Activated CD8-positive, alpha-beta T cell treated with anti-CD3 and anti-CD28 coated beads for 36 hours (primary cell): Measurements from ENCODE around the gene FILIP1L. TPM values are rescaled to one million over a fixed set of nuclear protein-coding genes. Genes with fewer than 3 reads are reported as not detected.

Experiments
- ATAC-seq: fragments of 200-7000 bp; cut with Tn5 transposase; one replicate; pipeline ENCODE4 v1.10.0; 2021; ENCODE audit warnings: mild to moderate bottlenecking, moderate library complexity
- CTCF ChIA-PET: fragments of 350-600 bp; sonication (Branson Sonifier 250); formaldehyde crosslinking; loops from one replicate; lab custom pipeline; 2021; ENCODE audit warnings: antibody characterized with exemption; lab: Charles Lee
- POLR2A ChIA-PET: fragments of 350-600 bp; sonication (Branson Sonifier 250); formaldehyde crosslinking; loops from one replicate; lab custom pipeline; 2021; ENCODE audit warnings: antibody characterized with exemption; lab: Charles Lee
- DNase-seq: peaks from one replicate; pipeline ENCODE4 v3.0.0-alpha.2; 2020
- H3K27ac Mint-ChIP-seq: one replicate; pipeline ENCODE4 v1.8.0; 2021; ENCODE audit warnings: mild to moderate bottlenecking, mixed read lengths
- H3K27me3 Mint-ChIP-seq: one replicate; pipeline ENCODE4 v1.8.0; 2021; ENCODE audit warnings: mixed read lengths
- H3K36me3 Mint-ChIP-seq: one replicate; pipeline ENCODE4 v1.8.0; 2021; ENCODE audit warnings: low read depth, mixed read lengths
- H3K4me1 Mint-ChIP-seq: one replicate; pipeline ENCODE4 v1.8.0; 2021; ENCODE audit warnings: low read depth, mixed read lengths
- H3K4me3 Mint-ChIP-seq: one replicate; pipeline ENCODE4 v1.8.0; 2021; ENCODE audit warnings: mild to moderate bottlenecking, moderate library complexity, mixed read lengths
- H3K9me3 Mint-ChIP-seq: one replicate; pipeline ENCODE4 v1.8.0; 2021; ENCODE audit warnings: mixed read lengths
- CTCF ChIP-seq: fragments of 200-600 bp; IDR thresholded peaks from one replicate; pipeline ENCODE4 v1.8.0; 2022; ENCODE audit warnings: antibody characterized with exemption, mild to moderate bottlenecking
- intact Hi-C: fragments of 100-400 bp; cut with micrococcal nuclease; formaldehyde crosslinking; loops from one replicate; pipeline ENCODE4 v1.10.0; 2022
- total RNA-seq, 2 experiments: library from RNA; stranded (reverse); gene quantifications; one replicate each; pipeline ENCODE4 v1.2.3, GENCODE V29; 2021

Gene FILIP1L
- total RNA-seq, 2 experiments from 2014 or later = 0.11 to 0.13 TPM

- POLR2A ChIA-PET = interaction anchor here (1.0 kb wide), 1 partner anchor 15 kb away, joined by 3 read pairs; no protein-coding TSS in a partner anchor
Observed at GRCh38 chr3:100089812-100090668, 24.3 kb downstream of the FILIP1L start.

GRCh38 chr3:100088735-100089368 lies 25.4 kb downstream of the FILIP1L start:
- peak overlapping the region; percentile 39 for H3K27ac Mint-ChIP-seq
- no peak for ATAC-seq
- no peaks in the 10 kb centered on the region for H3K9me3 Mint-ChIP-seq
- no peaks in the 10 kb centered on the region for H3K27me3 Mint-ChIP-seq
- intact Hi-C loops = no loop called here
- ChIA-PET POLR2A (no interaction called here), CTCF (interaction anchor here (1.1 to 4.4 kb wide), 7 partner anchors 10 to 257 kb away, joined by 3 to 41 read pairs (median 6); no protein-coding TSS in a partner anchor)
- H3K4me3 Mint-ChIP-seq = no peak overlapping the region
- no peak for DNase-seq
- H3K36me3 Mint-ChIP-seq = no peaks in the 10 kb centered on the region
- TF ChIP-seq CTCF = no peak
- H3K4me1 Mint-ChIP-seq = peaks cover 29% of the 10 kb centered on the region

More at GRCh38 chr3:100089812-100090668, 24.3 kb downstream of the FILIP1L start:
- peak; percentile 54 for TF ChIP-seq CTCF
- Mint-ChIP-seq H3K4me1 (peaks cover 29% of the 10 kb centered on the region), H3K27ac (peak overlapping the region; percentile 22), H3K4me3 (no peak overlapping the region), H3K9me3 (no peaks in the 10 kb centered on the region), H3K27me3 (no peaks in the 10 kb centered on the region), H3K36me3 (peaks cover 1% of the 10 kb centered on the region)
- CTCF ChIA-PET = interaction anchor here (0.8 to 4.4 kb wide), 14 partner anchors 8 to 261 kb away, joined by 3 to 41 read pairs (median 6); no protein-coding TSS in a partner anchor
- DNase-seq = peak; percentile 57
- ATAC-seq = peak; percentile 88
- intact Hi-C loops = no loop called here

DNA sequence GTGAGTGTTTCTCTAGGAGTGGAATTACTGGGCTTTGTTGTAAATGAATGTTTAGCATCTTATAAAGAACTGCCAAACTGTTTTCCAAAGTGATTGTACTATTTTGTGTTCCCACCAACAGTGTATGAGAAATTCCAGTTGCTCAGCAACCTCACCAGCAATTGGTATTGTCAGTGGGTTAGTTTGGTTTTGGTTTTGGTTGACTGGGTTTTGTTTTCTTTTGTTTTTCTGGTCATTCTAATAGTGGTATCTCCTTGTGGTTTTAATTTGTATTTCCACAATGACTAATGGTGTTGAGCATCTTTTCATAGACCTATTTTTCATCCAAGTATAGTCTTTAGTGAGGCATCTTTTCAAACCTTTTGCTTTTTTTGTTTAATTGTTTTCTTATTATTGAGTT lies 27.1 kb downstream of the FILIP1L start:
- no peak for TF ChIP-seq CTCF
- Mint-ChIP-seq H3K4me1 (peaks cover 30% of the 10 kb centered on the region), H3K27ac (peak overlapping the region; percentile 58), H3K4me3 (peak overlapping the region; percentile 5), H3K36me3 (peaks cover 6% of the 10 kb centered on the region), H3K27me3 (no peaks in the 10 kb centered on the region), H3K9me3 (no peaks in the 10 kb centered on the region)
- ChIA-PET POLR2A (no interaction called here), CTCF (interaction anchor here (0.8 to 4.1 kb wide), 4 partner anchors 12 to 167 kb away, joined by 3 to 41 read pairs (median 4); no protein-coding TSS in a partner anchor)
- ATAC-seq (peak; percentile 64), DNase-seq (peak; percentile 30)
- intact Hi-C loops = loop anchor here (1.0 kb wide), 1 partner anchor 14 kb away; no protein-coding TSS in a partner anchor

DNA sequence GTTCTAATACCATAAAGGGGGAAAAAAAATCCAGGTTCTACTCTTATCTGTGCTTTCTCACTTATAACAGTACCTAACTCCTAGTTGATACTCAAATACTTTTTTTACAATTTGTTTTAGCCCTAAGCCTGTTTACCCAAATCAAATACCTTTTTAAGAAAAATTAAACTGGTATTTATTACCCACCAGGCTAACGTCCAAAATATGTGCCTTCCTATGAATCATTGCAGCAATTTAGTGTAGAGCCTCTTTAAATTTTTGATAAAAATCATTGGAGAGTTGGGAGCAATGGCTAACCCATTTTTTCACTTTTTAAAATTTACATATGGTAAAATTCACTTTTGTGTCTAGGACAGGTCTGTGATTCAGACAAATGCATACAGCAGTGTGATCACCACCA lies 27.9 kb downstream of the FILIP1L start:
- no peak for DNase-seq
- ATAC-seq = no peak
- intact Hi-C loops = no loop called here
- no peaks in the 10 kb centered on the region for H3K9me3 Mint-ChIP-seq
- H3K4me3 Mint-ChIP-seq = no peak overlapping the region
- TF ChIP-seq CTCF = no peak
- H3K27me3 Mint-ChIP-seq = no peaks in the 10 kb centered on the region
- peaks cover 30% of the 10 kb centered on the region for H3K4me1 Mint-ChIP-seq
- peak overlapping the region; percentile 58 for H3K27ac Mint-ChIP-seq
- ChIA-PET CTCF (interaction anchor here (0.8 to 2.6 kb wide), 4 partner anchors 11 to 168 kb away, joined by 3 to 28 read pairs (median 4); no protein-coding TSS in a partner anchor), POLR2A (interaction anchor here (0.9 kb wide), 1 partner anchor 45 kb away, joined by 3 read pairs; no protein-coding TSS in a partner anchor)
- peaks cover 6% of the 10 kb centered on the region for H3K36me3 Mint-ChIP-seq
